Astrocyte (in vitro differentiated cells and primary cell): ENCODE data around the gene NLGN3. TPM values are rescaled to one million over a fixed set of nuclear protein-coding genes. Genes with fewer than 3 reads are reported as not detected.

Source experiments
- DNase-seq: peaks from one replicate; pipeline ENCODE4 v3.0.0-alpha.2; 2010; ENCODE audit warnings: low read depth
- FAIRE-seq: peaks from 2 replicates; lab custom pipeline; 2011; peaks lifted over from hg19 to GRCh38; lab: Jason Lieb, UNC
- H2AFZ ChIP-seq: 2 replicates; pipeline ENCODE4 v1.6.0; 2012; ENCODE audit warnings: low read depth, low read length, inconsistent platforms
- H3K27ac ChIP-seq: 2 replicates; pipeline ENCODE4 v1.5.1; 2011; ENCODE audit warnings: low read depth, low read length, inconsistent platforms
- H3K27me3 ChIP-seq: 2 replicates; pipeline ENCODE4 v1.6.0; 2011; ENCODE audit warnings: low read length, inconsistent platforms; ENCODE audit not compliant: insufficient read depth
- H3K36me3 ChIP-seq: 2 replicates; pipeline ENCODE4 v1.5.1; 2011; ENCODE audit warnings: low read length, inconsistent platforms; ENCODE audit not compliant: insufficient read depth
- H3K4me1 ChIP-seq: 2 replicates; pipeline ENCODE4 v1.5.1; 2011; ENCODE audit warnings: low read length, inconsistent platforms; ENCODE audit not compliant: insufficient read depth
- H3K4me2 ChIP-seq: 2 replicates; pipeline ENCODE4 v1.6.0; 2012; ENCODE audit warnings: low read length, inconsistent platforms
- H3K4me3 ChIP-seq: 2 replicates; pipeline ENCODE4 v1.5.1; 2011; ENCODE audit warnings: low read depth, mild to moderate bottlenecking, low read length, inconsistent platforms; ENCODE audit not compliant: insufficient read depth
- H3K79me2 ChIP-seq: 2 replicates; pipeline ENCODE4 v1.6.0; 2012; ENCODE audit warnings: mild to moderate bottlenecking, low read length, inconsistent platforms; ENCODE audit not compliant: insufficient read depth
- H3K9ac ChIP-seq: 2 replicates; pipeline ENCODE4 v1.6.0; 2012; ENCODE audit warnings: mild to moderate bottlenecking, low read length, inconsistent platforms
- H3K9me3 ChIP-seq: 2 replicates; pipeline ENCODE4 v1.5.1; 2012; ENCODE audit warnings: low read depth, mild to moderate bottlenecking, low read length, inconsistent platforms; ENCODE audit not compliant: insufficient read depth
- H4K20me1 ChIP-seq: 2 replicates; pipeline ENCODE4 v1.6.0; 2012; ENCODE audit warnings: low read length, inconsistent platforms; ENCODE audit not compliant: insufficient read depth
- H3K27ac Mint-ChIP-seq: one replicate; pipeline ENCODE4 v1.8.0; 2021; ENCODE audit warnings: mild to moderate bottlenecking, mixed read lengths; ENCODE audit not compliant: unreplicated experiment
- H3K27me3 Mint-ChIP-seq: one replicate; pipeline ENCODE4 v1.8.0; 2021; ENCODE audit warnings: low read depth, mixed read lengths; ENCODE audit not compliant: unreplicated experiment
- H3K36me3 Mint-ChIP-seq: one replicate; pipeline ENCODE4 v1.8.0; 2021; ENCODE audit warnings: low read depth, mixed read lengths; ENCODE audit not compliant: unreplicated experiment
- H3K4me1 Mint-ChIP-seq: one replicate; pipeline ENCODE4 v1.8.0; 2021; ENCODE audit warnings: low read depth, mixed read lengths; ENCODE audit not compliant: unreplicated experiment
- H3K4me3 Mint-ChIP-seq: one replicate; pipeline ENCODE4 v1.8.0; 2021; ENCODE audit warnings: mild to moderate bottlenecking, moderate library complexity, mixed read lengths; ENCODE audit not compliant: unreplicated experiment
- H3K9me3 Mint-ChIP-seq: one replicate; pipeline ENCODE4 v1.8.0; 2021; ENCODE audit warnings: mild to moderate bottlenecking, mixed read lengths; ENCODE audit not compliant: unreplicated experiment
- EZH2 ChIP-seq: IDR thresholded peaks from 2 replicates; pipeline ENCODE4 v1.6.1; 2012; ENCODE audit warnings: mild to moderate bottlenecking, low read length, inconsistent platforms; ENCODE audit not compliant: insufficient read depth
- total RNA-seq: library from RNA; stranded (reverse); gene quantifications from 2 replicates; pipeline ENCODE4 v1.2.1, GENCODE V29; 2021
- TF ChIP-seq, protein P1 (sequence below): IDR thresholded peaks from 2 replicates; pipeline ENCODE4 v1.5.1; 2011; ENCODE audit warnings: low read depth, mild to moderate bottlenecking, inconsistent platforms, low read length, moderate library complexity; ENCODE audit not compliant: insufficient read depth

NLGN3 gene
- total RNA-seq, 1 donor from 2014 or later, result 0.93 TPM

DNA sequence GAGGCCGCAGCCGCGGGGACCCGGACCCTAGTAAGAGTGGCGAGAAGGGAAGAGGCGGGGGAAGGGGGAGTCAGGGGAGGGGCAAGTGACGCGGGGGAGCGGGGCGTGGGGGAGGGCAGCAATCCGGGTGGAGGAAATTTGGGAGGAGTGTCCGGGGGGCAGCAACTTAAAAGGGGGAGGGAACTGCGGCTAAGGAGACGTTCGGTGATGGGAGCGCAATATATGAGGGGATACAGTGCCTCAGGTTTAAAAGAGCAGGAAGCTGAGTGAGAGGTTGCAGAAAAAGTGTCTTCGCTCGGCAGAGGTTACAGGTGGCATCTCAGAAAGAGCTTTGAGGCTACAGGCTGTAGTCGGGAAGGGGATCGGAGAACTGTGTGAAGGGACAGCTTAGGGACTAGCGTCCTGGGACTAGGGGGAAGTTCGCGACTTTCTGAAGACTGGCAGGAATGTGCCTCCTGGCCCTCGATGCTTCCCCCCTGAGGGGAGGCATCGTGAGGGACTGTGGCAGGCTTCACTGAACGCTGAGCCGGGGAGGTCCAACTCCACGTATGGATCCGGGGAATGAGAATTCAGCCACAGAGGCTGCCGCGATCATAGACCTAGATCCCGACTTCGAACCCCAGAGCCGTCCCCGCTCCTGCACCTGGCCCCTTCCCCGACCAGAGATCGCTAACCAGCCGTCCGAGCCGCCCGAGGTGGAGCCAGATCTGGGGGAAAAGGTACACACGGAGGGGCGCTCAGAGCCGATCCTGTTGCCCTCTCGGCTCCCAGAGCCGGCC lies 48.5 kb upstream of the NLGN3 start:
- Histone ChIP-seq H4K20me1 (no peaks in the 10 kb centered on the region), H3K36me3 (no peaks in the 10 kb centered on the region), H3K4me2 (peak overlapping the region; percentile 99), H3K4me1 (peaks cover 3% of the 10 kb centered on the region), H3K4me3 (peak overlapping the region; percentile 81), H3K9me3 (no peaks in the 10 kb centered on the region), H3K79me2 (no peaks in the 10 kb centered on the region), H3K9ac (peak overlapping the region; percentile 78), H3K27ac (no peak overlapping the region), H3K27me3 (no peaks in the 10 kb centered on the region), H2AFZ (peak overlapping the region; percentile 83)
- H3K4me3 Mint-ChIP-seq, result peak overlapping the region; percentile 87
- no peaks in the 10 kb centered on the region for H3K36me3 Mint-ChIP-seq
- no peak for TF ChIP-seq EZH2
- TF ChIP-seq, protein P1, sequence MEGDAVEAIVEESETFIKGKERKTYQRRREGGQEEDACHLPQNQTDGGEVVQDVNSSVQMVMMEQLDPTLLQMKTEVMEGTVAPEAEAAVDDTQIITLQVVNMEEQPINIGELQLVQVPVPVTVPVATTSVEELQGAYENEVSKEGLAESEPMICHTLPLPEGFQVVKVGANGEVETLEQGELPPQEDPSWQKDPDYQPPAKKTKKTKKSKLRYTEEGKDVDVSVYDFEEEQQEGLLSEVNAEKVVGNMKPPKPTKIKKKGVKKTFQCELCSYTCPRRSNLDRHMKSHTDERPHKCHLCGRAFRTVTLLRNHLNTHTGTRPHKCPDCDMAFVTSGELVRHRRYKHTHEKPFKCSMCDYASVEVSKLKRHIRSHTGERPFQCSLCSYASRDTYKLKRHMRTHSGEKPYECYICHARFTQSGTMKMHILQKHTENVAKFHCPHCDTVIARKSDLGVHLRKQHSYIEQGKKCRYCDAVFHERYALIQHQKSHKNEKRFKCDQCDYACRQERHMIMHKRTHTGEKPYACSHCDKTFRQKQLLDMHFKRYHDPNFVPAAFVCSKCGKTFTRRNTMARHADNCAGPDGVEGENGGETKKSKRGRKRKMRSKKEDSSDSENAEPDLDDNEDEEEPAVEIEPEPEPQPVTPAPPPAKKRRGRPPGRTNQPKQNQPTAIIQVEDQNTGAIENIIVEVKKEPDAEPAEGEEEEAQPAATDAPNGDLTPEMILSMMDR, result no peak
- FAIRE-seq (no peak), DNase-seq (peak; percentile 15)
- H3K4me1 Mint-ChIP-seq, result peaks cover 7% of the 10 kb centered on the region
- no peaks in the 10 kb centered on the region for H3K9me3 Mint-ChIP-seq
- peaks cover 3% of the 10 kb centered on the region for H3K27me3 Mint-ChIP-seq
- no peak overlapping the region for H3K27ac Mint-ChIP-seq

DNA sequence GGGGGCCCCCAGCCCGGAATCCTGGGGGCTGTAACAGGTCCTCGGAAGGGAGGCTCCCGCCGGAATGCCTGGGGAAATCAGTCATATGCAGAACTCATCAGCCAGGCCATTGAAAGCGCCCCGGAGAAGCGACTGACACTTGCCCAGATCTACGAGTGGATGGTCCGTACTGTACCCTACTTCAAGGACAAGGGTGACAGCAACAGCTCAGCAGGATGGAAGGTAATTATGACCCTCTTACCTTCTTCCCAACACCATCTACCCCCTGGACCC lies 47.9 kb upstream of the NLGN3 start:
- peak overlapping the region; percentile 99 for H3K4me2 ChIP-seq
- H3K4me1 Mint-ChIP-seq, result peaks cover 7% of the 10 kb centered on the region
- peak overlapping the region; percentile 81 for H3K4me3 ChIP-seq
- peaks cover 3% of the 10 kb centered on the region for H3K4me1 ChIP-seq
- H3K79me2 ChIP-seq, result no peaks in the 10 kb centered on the region
- TF ChIP-seq EZH2, result no peak
- TF ChIP-seq, protein P1, result no peak
- H3K9me3 ChIP-seq, result no peaks in the 10 kb centered on the region
- no peaks in the 10 kb centered on the region for H3K36me3 Mint-ChIP-seq
- no peak overlapping the region for H3K27ac ChIP-seq
- no peaks in the 10 kb centered on the region for H3K27me3 ChIP-seq
- H2AFZ ChIP-seq, result peak overlapping the region; percentile 83
- H3K9me3 Mint-ChIP-seq, result no peaks in the 10 kb centered on the region
- H3K27ac Mint-ChIP-seq, result no peak overlapping the region
- H3K36me3 ChIP-seq, result no peaks in the 10 kb centered on the region
- peaks cover 3% of the 10 kb centered on the region for H3K27me3 Mint-ChIP-seq
- H4K20me1 ChIP-seq, result no peaks in the 10 kb centered on the region
- H3K9ac ChIP-seq, result peak overlapping the region; percentile 78
- DNase-seq, result no peak
- peak overlapping the region; percentile 87 for H3K4me3 Mint-ChIP-seq
- no peak for FAIRE-seq

DNA sequence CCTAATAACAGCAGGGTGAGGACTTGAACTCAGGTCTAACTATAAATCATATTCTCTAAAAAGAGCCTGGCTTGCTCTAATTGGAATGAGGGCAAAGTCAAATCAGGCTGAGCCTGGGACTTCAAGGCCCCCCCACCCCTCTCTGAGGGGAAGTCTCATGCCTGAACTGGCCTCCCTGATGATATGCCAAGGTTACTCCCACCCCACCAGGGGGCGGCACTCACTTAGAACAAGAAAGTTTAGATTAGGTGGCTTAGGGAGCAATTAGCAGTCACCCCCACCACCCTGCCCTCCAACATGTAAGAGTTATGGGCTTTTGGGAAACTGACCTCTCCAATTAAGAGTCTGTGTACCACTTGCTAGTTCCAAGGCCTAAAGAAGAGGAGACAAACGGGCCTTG lies 46.3 kb upstream of the NLGN3 start:
- peaks cover 3% of the 10 kb centered on the region for H3K4me1 ChIP-seq

More for the DNA sequence above, 46.3 kb upstream of the NLGN3 start:
- no peak overlapping the region for H3K27ac Mint-ChIP-seq
- peaks cover 15% of the 10 kb centered on the region for H3K4me1 Mint-ChIP-seq
- Histone ChIP-seq H3K79me2 (no peaks in the 10 kb centered on the region), H3K27ac (no peak overlapping the region), H4K20me1 (no peaks in the 10 kb centered on the region), H3K4me2 (no peak overlapping the region), H2AFZ (no peak overlapping the region), H3K4me3 (no peak overlapping the region), H3K9me3 (no peaks in the 10 kb centered on the region), H3K9ac (no peak overlapping the region), H3K36me3 (no peaks in the 10 kb centered on the region), H3K27me3 (no peaks in the 10 kb centered on the region)
- H3K27me3 Mint-ChIP-seq, result peaks cover 3% of the 10 kb centered on the region
- TF ChIP-seq EZH2, result no peak
- TF ChIP-seq, protein P1, result peak; percentile 6
- FAIRE-seq, result no peak
- no peaks in the 10 kb centered on the region for H3K9me3 Mint-ChIP-seq
- no peak for DNase-seq
- no peaks in the 10 kb centered on the region for H3K36me3 Mint-ChIP-seq
- H3K4me3 Mint-ChIP-seq, result no peak overlapping the region
